ENCODE data around the gene SLC25A12.
"Not testable (repeated sequence)": the region's sequence is repeated elsewhere in the genome, so short reads cannot be mapped to it uniquely, and the experiment has no call there.

Gene SLC25A12

GRCh38 chr2:171893824-171894611, at the start of gene SLC25A12:
Gene SLC25A12 (minus strand): TSS chr2:171894244. CDS start chr2:171894214, 30 bp downstream.
- DNase-seq (ENCODE audit: low read depth in 1 of 2, low spot score in 1 of 2), result peak; percentile 42 to 54

- no peak for DNase-seq (ENCODE audit: low read depth in 1 of 2, low spot score in 1 of 2)
These were observed 47.3 kb upstream of the SLC25A12 start for GRCh38 chr2:171941316-171941699.

DNA sequence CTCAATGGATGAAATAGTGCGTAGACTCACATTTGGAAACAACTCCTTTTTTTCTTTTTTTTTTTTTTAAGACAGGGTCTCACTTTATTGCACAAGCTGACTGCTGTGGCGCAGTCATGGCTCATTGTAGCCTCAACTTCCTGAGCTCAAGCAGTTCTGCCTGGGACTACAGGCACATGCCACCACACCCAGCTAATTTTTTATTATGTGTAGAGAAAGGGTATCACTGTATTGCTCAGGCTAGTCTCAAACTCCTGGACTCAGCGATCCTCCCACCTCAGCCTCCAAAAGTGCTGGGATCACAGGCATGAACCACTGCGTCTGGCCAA, 45.7 kb upstream of the SLC25A12 start:
- DNase-seq (ENCODE audit: low read depth in 1 of 2, low spot score in 1 of 2), result no peak

DNA sequence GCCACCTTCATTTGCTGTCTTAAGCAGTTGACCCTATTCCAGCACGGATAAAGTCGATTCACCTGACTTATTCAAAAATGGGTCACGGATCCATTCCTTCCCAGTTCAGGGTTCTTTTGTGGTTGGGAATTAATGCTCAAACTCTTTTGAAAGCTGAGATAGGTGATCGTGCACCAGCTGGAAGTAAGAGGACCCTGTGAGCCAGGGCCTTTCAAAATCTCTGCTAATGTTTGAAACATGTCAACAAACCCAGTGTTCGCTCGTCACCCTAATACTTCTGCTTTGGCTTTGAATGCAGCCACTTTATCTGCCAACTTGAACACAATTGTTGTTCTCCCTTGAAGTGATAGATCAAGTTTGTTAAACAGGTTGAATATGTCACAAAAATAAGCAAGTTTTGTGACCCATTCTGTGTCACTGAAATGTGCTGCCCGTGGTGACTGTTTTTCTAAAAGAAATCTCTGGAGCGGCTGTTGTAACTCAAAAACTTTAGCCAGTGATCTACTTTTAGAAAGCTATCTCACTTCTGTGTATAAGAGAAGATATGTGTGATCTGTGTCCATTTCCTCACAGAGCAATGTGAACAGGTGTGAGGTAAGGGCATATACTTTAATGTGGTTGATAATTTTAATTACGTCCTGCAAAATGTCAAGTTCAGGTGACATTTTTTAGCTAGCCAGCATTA, 45.2 kb upstream of the SLC25A12 start:
- DNase-seq (ENCODE audit: low read depth in 1 of 2, low spot score in 1 of 2), result no peak

DNA sequence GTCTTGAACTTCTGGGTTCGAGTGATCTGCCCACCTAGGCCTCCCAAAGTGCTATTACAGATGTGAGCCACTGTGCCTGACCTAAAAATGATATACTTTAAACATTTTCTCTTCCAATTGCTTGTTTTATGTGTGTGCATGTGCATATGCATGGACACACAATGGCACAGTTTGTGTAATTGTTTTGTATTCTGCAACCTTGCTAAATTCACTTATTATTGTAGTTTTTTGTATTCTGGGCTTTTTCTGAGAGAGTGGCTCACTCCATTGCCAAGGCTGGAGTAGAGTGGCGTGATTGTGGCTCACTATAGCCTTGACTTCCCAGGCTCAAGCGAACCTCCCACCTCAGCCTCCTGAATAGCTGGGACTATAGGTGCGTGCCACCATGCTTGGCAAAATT, 36.3 kb upstream of the SLC25A12 start:
- no peak for DNase-seq (ENCODE audit: low read depth in 1 of 2, low spot score in 1 of 2)

- DNase-seq (ENCODE audit: low read depth in 1 of 2, low spot score in 1 of 2), result no peak
These were observed 30.3 kb upstream of the SLC25A12 start for GRCh38 chr2:171924170-171924942.

- DNase-seq (ENCODE audit: low read depth in 1 of 2, low spot score in 1 of 2), result no peak
These were observed 29.2 kb upstream of the SLC25A12 start for GRCh38 chr2:171923206-171923605.

DNA sequence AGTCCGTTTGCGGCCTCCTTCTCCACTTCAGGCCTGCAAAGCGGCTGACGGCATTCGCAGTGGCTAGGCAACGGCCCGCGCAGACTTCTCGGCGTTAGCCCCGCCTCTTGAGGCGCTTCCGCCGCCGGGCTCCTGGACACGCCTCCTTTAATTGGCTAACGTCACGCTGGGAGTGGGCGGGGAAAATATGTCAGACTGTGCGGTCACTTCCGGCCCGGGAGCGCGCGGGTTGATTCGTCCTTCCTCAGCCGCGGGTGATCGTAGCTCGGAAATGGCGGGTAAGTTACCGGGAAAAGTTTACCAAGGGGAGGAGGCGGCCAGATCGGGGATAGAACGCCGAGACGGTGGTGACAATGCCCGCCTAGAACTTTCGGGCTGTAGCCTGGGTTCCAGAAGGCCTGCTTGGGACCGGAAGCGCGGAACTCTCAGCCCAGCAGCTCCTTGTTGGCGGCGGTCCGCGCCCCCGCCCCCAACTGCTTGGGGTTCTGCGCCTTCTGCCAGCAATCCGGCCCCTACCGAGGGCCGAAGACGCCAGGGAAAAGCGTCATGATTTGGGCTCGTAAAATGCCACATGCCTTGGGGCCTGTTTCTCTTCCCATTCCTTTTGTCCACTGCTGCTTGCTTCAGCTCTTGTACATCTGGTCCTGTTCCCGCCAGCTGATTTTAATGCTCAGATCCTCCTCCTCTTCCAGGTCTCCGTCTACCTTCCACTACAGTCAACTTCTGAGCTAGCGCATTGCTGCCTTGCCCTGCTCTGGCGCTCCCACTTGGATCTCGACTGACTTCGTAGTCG, 28.4 kb upstream of the SLC25A12 start, which contains the start of gene HAT1:
Gene HAT1, plus strand, starts transcription at position 232 of the 793 bp plus-strand sequence. Its CDS starts 40 bp downstream, at position 272.
- DNase-seq (ENCODE audit: low read depth in 1 of 2, low spot score in 1 of 2), result peak; percentile 93 to 95

- no peak for DNase-seq (ENCODE audit: low read depth in 1 of 2, low spot score in 1 of 2)
These were observed 27.9 kb upstream of the SLC25A12 start for GRCh38 chr2:171921970-171922229.

DNA sequence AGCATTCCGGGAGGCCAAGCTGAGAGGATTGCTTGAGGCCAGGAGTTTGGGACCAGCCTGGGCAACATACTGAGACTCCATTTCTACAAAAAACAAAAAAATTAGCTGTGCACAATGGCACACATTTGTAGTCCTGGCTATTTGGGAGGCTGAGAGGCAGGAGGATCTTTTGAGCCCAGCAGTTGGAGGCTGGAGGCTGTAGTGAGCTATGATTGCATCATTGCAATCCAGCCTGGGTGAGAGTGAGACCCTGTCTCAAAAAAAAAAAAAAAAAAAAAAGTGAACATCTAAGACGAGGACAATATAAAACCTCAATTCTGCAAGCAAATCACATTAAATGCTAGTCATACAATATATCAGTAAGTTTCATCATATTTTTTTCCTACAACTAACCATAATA, 25.4 kb upstream of the SLC25A12 start:
- DNase-seq (ENCODE audit: low read depth in 1 of 2, low spot score in 1 of 2), result no peak

GRCh38 chr2:171913517-171913916, 19.5 kb upstream of the SLC25A12 start:
- no peak for DNase-seq (ENCODE audit: low read depth in 1 of 2, low spot score in 1 of 2)

- no peak for DNase-seq (ENCODE audit: low read depth in 1 of 2, low spot score in 1 of 2)
These were observed 16.4 kb upstream of the SLC25A12 start for GRCh38 chr2:171910494-171910893.

DNA sequence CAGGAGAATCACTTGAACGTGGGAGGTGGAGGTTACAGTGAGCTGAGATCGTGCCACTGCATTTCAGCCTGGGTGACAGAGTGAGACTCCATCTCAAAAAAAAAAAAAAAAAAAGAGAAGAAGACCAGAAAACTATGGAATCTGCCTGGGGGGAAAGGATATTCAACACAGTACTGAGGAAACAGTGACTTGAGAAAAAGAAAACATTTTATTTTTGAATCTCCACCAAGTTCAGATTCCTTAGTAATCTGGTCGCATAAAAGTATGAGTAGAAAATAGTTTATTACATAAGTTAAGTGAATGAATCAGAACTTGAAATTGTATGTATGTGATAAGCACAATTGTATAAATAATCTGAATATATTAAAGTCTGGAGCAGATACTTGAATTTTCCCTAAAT, 15.2 kb upstream of the SLC25A12 start:
- no peak for DNase-seq (ENCODE audit: low read depth in 1 of 2, low spot score in 1 of 2)

GRCh38 chr2:171908235-171908634, 14.2 kb upstream of the SLC25A12 start:
- DNase-seq (ENCODE audit: low read depth in 1 of 2, low spot score in 1 of 2), result no peak

DNA sequence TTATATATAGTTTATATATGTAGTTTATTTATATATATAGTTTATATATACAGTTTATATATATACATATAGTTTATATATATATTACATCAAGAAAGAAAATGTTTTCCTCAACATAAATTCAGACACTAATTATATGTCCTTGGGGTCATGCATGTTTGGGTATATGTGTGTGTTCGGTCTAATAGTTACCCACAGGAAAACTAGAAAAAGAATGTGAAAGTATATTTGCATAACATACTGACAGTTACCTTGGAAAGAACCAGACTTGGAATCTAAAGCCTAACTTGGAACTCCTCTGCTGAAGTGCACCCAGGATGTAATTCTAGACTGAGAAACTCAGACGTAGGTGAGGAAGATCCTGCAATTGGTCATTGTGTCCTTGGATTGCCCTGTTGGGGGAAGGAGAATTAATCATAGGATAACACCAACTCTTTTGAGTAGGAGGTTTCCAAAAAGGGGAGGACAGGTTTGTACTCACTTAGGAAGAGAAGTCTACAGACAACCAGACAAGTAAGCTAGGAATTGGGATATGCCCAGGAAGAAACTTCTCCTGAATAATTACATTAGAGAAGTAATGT, 8.9 kb upstream of the SLC25A12 start:
- no peak for DNase-seq (ENCODE audit: low read depth in 1 of 2, low spot score in 1 of 2)

DNA sequence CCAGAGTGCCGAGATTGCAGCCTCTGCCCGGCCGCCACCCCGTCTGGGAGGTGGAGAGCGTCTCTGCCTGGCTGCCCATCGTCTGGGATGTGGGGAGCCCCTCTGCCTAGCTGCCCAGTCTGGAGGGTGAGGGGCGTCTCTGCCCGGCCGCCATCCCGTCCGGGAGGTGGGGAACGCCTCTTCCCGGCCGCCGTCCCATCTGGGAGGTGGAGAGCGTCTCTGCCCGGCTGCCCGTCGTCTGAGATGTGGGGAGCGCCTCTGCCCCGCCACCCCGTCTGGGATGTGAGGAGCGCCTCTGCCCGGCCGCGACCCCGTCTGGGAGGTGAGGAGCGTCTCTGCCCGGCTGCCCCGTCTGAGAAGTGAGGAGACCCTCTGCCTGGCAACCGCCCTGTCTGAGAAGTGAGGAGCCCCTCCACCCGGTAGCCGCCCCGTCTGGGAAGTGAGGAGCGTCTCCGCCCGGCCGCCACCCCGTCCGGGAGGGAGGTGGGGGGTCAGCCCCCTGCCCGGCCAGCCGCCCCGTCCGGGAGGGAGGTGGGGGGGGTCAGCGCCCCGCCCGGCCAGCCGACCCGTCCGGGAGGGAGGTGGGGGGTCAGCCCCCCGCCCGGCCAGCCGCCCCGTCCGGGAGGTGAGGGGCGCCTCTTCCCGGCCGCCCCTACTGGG, 5.7 kb upstream of the SLC25A12 start:
- DNase-seq (ENCODE audit: low read depth in 1 of 2, low spot score in 1 of 2), result not testable (repeated sequence)

DNA sequence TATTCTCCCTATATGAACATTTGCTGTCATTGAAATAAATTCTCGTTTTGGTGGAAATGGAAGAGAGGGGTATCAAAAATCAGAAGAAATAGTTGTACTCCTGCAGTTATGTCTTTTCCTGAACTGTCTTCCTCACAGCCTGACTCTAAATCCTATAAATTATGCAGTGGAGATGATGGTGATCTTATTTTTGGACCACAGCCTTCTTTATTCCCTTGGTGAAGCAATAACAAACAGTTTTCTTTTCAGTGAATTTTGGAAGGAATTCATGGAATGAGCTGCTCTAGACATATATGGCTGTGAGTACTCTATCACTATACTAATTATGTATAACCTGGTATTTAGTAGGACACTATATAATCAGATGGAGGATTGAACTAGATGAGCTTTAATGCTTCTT, 1.7 kb upstream of the SLC25A12 start:
- DNase-seq (ENCODE audit: low read depth in 1 of 2, low spot score in 1 of 2), result no peak

DNA sequence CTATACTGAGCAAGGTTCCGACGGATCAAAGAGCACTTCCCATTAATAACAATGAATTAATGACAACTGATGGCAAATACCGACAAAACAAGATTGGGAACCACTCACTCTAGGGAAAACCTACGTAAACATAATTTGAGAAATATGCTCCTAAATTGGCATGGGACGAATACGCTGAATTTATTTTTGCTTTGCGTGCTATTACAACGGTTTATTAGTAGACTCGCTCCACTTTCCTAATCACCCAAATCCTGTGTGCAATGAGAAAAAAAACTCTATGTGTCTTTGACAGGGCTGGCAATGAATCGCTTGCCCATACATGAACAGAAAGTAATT, 536 bp upstream of the SLC25A12 start:
- no peak for DNase-seq (ENCODE audit: low read depth in 1 of 2, low spot score in 1 of 2)

- no peak for DNase-seq (ENCODE audit: low read depth in 1 of 2, low spot score in 1 of 2)
These were observed 734 bp downstream of the SLC25A12 start for GRCh38 chr2:171893196-171893823.

DNA sequence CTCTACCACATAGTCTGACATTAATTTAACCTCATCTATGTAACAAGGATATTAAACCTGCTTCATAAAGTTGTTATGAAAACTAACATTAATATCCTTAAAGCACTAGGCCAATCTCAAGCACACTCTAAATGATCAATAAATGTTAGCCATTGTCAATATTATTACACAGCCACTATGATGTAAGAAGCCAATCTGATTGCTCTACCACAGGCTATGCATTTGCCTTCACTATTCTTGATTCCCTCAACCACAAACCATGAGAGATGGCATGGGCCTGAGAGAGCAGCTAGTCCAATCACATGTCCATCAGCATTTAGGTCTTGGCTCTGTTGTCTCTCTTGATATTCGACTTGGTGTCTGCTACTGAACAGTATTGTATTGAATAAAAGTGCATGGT, 4.2 kb downstream of the SLC25A12 start:
- DNase-seq (ENCODE audit: low read depth in 1 of 2, low spot score in 1 of 2), result no peak
